ENCODE results near the gene PAK1.

PAK1 gene

GRCh38 chr11:77361184-77361583 lies 112.7 kb downstream of the PAK1 start:
- H3K4me3 ChIP-seq (ENCODE audit: low read depth, low read length): no peak overlapping the region
- H3K36me3 ChIP-seq: no peaks in the 10 kb centered on the region
- DNase-seq: no peak

GRCh38 chr11:77359481-77359880 lies 114.4 kb downstream of the PAK1 start:
- no peak overlapping the region for H3K4me3 ChIP-seq (ENCODE audit: low read depth, low read length)
- no peaks in the 10 kb centered on the region for H3K36me3 ChIP-seq
- H3K9me3 ChIP-seq: no peaks in the 10 kb centered on the region; the same call in 1 of the 2 replicates
- TF ChIP-seq CTCF (IDR thresholded peaks at IDR 0.05; ENCODE audit: low read depth, low read length): no peak
- DNase-seq: no peak
- H3K4me1 ChIP-seq: no peaks in the 10 kb centered on the region
- H3K27me3 ChIP-seq: no peaks in the 10 kb centered on the region; the same call in 1 of the 2 replicates

More at GRCh38 chr11:77361184-77361583, 112.7 kb downstream of the PAK1 start:
- TF ChIP-seq CTCF (IDR thresholded peaks at IDR 0.05; ENCODE audit: low read depth, low read length): no peak
- Histone ChIP-seq H3K9me3 (no peaks in the 10 kb centered on the region; the same call in 1 of the 2 replicates), H3K4me1 (no peaks in the 10 kb centered on the region), H3K27me3 (no peaks in the 10 kb centered on the region; the same call in 1 of the 2 replicates)

- H3K27me3 ChIP-seq: no peaks in the 10 kb centered on the region
- no peak for DNase-seq
- no peak for TF ChIP-seq CTCF (IDR thresholded peaks at IDR 0.05; ENCODE audit: low read depth, low read length)
- no peaks in the 10 kb centered on the region for H3K4me1 ChIP-seq
- no peak overlapping the region for H3K4me3 ChIP-seq (ENCODE audit: low read depth, low read length)
- no peaks in the 10 kb centered on the region for H3K36me3 ChIP-seq
- H3K9me3 ChIP-seq: no peaks in the 10 kb centered on the region
Measured at GRCh38 chr11:77353131-77353530, 120.8 kb downstream of the PAK1 start.

- no peaks in the 10 kb centered on the region for H3K9me3 ChIP-seq
- DNase-seq: no peak
- no peaks in the 10 kb centered on the region for H3K27me3 ChIP-seq
- no peaks in the 10 kb centered on the region for H3K4me1 ChIP-seq
- no peak for TF ChIP-seq CTCF (IDR thresholded peaks at IDR 0.05; ENCODE audit: low read depth, low read length)
- H3K36me3 ChIP-seq: no peaks in the 10 kb centered on the region
- H3K4me3 ChIP-seq (ENCODE audit: low read depth, low read length): no peak overlapping the region
Measured at GRCh38 chr11:77351281-77351886, 122.5 kb downstream of the PAK1 start.

- no peak for TF ChIP-seq CTCF (IDR thresholded peaks at IDR 0.05; ENCODE audit: low read depth, low read length)
- no peak overlapping the region for H3K4me3 ChIP-seq (ENCODE audit: low read depth, low read length)
- no peaks in the 10 kb centered on the region for H3K4me1 ChIP-seq
- H3K27me3 ChIP-seq: no peaks in the 10 kb centered on the region
- H3K36me3 ChIP-seq: no peaks in the 10 kb centered on the region
- no peak for DNase-seq
- no peaks in the 10 kb centered on the region for H3K9me3 ChIP-seq
Measured at GRCh38 chr11:77347948-77348347, 125.9 kb downstream of the PAK1 start.

GRCh38 chr11:77346906-77347603 lies 126.8 kb downstream of the PAK1 start:
- no peak overlapping the region for H3K4me3 ChIP-seq (ENCODE audit: low read depth, low read length)
- H3K36me3 ChIP-seq: no peaks in the 10 kb centered on the region
- no peaks in the 10 kb centered on the region for H3K9me3 ChIP-seq
- no peaks in the 10 kb centered on the region for H3K27me3 ChIP-seq
- no peaks in the 10 kb centered on the region for H3K4me1 ChIP-seq
- no peak for DNase-seq
- no peak for TF ChIP-seq CTCF (IDR thresholded peaks at IDR 0.05; ENCODE audit: low read depth, low read length)

All from BE2C (cell line).